K562 (cell line): ENCODE data around the gene ENKUR.
A peak's percentile ranks its signal among the peaks of the same experiment; 100 is the strongest.

Source experiments
- CHD1 ChIP-seq: fragments of 200-600 bp; sonication (generic); IDR thresholded peaks from one replicate; pipeline ENCODE4 v1.6.1; 2012; ENCODE audit warnings: mild to moderate bottlenecking, moderate library complexity, low read length, inconsistent platforms
- FOXA1 ChIP-seq: fragments of 450-650 bp; IDR thresholded peaks from 2 replicates; pipeline ENCODE4 v1.6.1; 2016; ENCODE audit warnings: mild to moderate bottlenecking, borderline replicate concordance
- IRF2 ChIP-seq: sonication (generic); formaldehyde crosslinking; IDR thresholded peaks from 2 replicates; pipeline ENCODE4 v1.8.1; 2022; ENCODE audit warnings: mild to moderate bottlenecking, missing genetic modification reagents
- KLF16 ChIP-seq: IDR thresholded peaks from 2 replicates; pipeline ENCODE4 v1.6.1; 2016; ENCODE audit warnings: antibody characterized with exemption
- MBD2 ChIP-seq: sonication (generic); IDR thresholded peaks from 2 replicates; pipeline ENCODE4 v1.6.1; 2016; ENCODE audit warnings: low read depth, borderline replicate concordance
- MYC ChIP-seq, 2 experiments: fragments of 250-450 bp in 1 of 2; sonication (Bioruptor Pico) in 1 of 2; IDR thresholded peaks; 2 replicates each; pipeline versions ENCODE4 v1.5.1 to v1.6.1; 2012 to 2021; ENCODE audit warnings: low read depth in 2 of 2, borderline replicate concordance in 1 of 2, improper control_type of control experiment in 1 of 2, low read length in 1 of 2, mild to moderate bottlenecking in 1 of 2, moderate library complexity in 1 of 2
- PREB ChIP-seq: sonication (generic); formaldehyde crosslinking; IDR thresholded peaks from 2 replicates; pipeline ENCODE4 v1.8.1; 2023; ENCODE audit warnings: mild to moderate bottlenecking, missing genetic modification reagents
- SMAD1 ChIP-seq: fragments of 150-350 bp; IDR thresholded peaks from 2 replicates; pipeline ENCODE4 v1.6.1; 2014; ENCODE audit warnings: low read length, low read depth; ENCODE audit not compliant: partially characterized antibody
- SMARCA4 ChIP-seq: fragments of 450-650 bp; IDR thresholded peaks from 2 replicates; pipeline ENCODE4 v1.6.1; 2016
- TOE1 ChIP-seq, 2 experiments: fragments of 450-650 bp in 1 of 2; sonication (generic) in 1 of 2; formaldehyde crosslinking in 1 of 2; IDR thresholded peaks; 2 replicates each; pipeline versions ENCODE4 v1.7.1 to v1.8.0; 2016 to 2022; ENCODE audit warnings: borderline replicate concordance in 2 of 2, mild to moderate bottlenecking in 2 of 2, antibody characterized with exemption in 1 of 2, inconsistent platforms in 1 of 2, low read depth in 1 of 2, missing genetic modification reagents in 1 of 2, moderate library complexity in 1 of 2
- ZNF551 ChIP-seq: fragments of 250-450 bp; sonication (Bioruptor Pico); IDR thresholded peaks from 2 replicates; pipeline ENCODE4 v1.5.0; 2021; ENCODE audit warnings: mild to moderate bottlenecking, moderate library complexity
- TF ChIP-seq, protein P1 (sequence below): sonication (generic); formaldehyde crosslinking; IDR thresholded peaks from 2 replicates; pipeline ENCODE4 v1.8.0; 2022; ENCODE audit warnings: mild to moderate bottlenecking, missing genetic modification reagents
- TF ChIP-seq, protein P2 (sequence below), 3 experiments: fragments of 200-800 bp in 1 of 3; sonication (Bioruptor generic) in 1 of 3; sonication (generic) in 1 of 3; formaldehyde crosslinking in 1 of 3; IDR thresholded peaks; 2 replicates each; pipeline versions ENCODE4 v1.6.1 to v1.8.0; 2016 to 2022; ENCODE audit warnings: mild to moderate bottlenecking in 2 of 3, missing compliant biosample characterization in 2 of 3, missing genetic modification characterization in 2 of 3, missing genetic modification reagents in 1 of 3
- TF ChIP-seq, protein P3 (sequence below): fragments of 250-450 bp; sonication (Bioruptor Pico); IDR thresholded peaks from 2 replicates; pipeline ENCODE4 v1.4.0; 2020; ENCODE audit warnings: mild to moderate bottlenecking, moderate library complexity, borderline replicate concordance

DNA sequence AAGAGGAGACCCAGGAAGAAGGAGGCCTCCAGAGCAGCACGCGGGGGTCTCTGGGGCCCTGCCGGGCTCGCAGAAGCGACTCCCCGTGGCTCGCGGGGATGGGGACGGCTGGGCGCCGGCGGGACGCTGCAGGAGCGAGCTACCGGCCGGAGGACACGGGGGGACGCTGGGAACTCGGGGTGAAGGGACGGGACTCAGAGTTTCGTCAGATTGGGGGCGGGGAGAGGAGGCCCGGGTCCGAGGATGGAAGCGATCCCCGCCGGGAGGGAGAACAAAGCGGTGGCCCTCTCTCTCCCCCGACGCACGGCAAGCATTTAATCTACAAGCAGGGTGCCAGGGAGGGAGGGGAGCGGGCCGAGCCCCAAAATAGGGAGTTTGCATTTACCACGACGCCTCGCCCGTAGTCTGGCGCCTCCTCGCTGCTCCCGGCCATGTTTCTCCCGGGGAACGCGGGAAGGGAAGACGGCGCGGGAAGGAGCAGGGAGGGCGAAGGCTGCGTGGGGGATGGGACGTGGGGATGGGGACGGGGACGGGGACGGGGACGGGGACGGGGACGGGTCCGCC lies 63.7 kb downstream of the ENKUR start, which contains the start of gene PRTFDC1:
- TF ChIP-seq, protein P1, sequence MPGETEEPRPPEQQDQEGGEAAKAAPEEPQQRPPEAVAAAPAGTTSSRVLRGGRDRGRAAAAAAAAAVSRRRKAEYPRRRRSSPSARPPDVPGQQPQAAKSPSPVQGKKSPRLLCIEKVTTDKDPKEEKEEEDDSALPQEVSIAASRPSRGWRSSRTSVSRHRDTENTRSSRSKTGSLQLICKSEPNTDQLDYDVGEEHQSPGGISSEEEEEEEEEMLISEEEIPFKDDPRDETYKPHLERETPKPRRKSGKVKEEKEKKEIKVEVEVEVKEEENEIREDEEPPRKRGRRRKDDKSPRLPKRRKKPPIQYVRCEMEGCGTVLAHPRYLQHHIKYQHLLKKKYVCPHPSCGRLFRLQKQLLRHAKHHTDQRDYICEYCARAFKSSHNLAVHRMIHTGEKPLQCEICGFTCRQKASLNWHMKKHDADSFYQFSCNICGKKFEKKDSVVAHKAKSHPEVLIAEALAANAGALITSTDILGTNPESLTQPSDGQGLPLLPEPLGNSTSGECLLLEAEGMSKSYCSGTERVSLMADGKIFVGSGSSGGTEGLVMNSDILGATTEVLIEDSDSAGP (CRISPR knock-in tag) = no peak
- TF ChIP-seq CHD1 (no peak), MYC (IDR thresholded peaks at IDR 0.05; ENCODE audit: low read depth, low read length) (no peak), MYC (CRISPR knock-in tag; IDR thresholded peaks at IDR 0.05; ENCODE audit: borderline replicate concordance, low read depth) (no peak; the same call in 1 of the 2 replicates), KLF16 (no peak), MBD2 (0 out of 2 replicates have a peak, but pooled peaks have one; percentile 16), ZNF551 (CRISPR knock-in tag) (no peak), IRF2 (CRISPR knock-in tag) (no peak), SMARCA4 (no peak), FOXA1 (no peak), TOE1 (IDR thresholded peaks at IDR 0.05; ENCODE audit: borderline replicate concordance) (no peak), TOE1 (CRISPR knock-in tag; IDR thresholded peaks at IDR 0.05; ENCODE audit: borderline replicate concordance, low read depth) (no peak), SMAD1 (no peak), PREB (no peak)
- TF ChIP-seq, protein P2, sequence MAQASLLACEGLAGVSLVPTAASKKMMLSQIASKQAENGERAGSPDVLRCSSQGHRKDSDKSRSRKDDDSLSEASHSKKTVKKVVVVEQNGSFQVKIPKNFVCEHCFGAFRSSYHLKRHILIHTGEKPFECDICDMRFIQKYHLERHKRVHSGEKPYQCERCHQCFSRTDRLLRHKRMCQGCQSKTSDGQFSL (CRISPR knock-in tag; IDR thresholded peaks at IDR 0.05) = no peak
- TF ChIP-seq, protein P2 (tag; IDR thresholded peaks at IDR 0.05) = no peak
- TF ChIP-seq, protein P3, sequence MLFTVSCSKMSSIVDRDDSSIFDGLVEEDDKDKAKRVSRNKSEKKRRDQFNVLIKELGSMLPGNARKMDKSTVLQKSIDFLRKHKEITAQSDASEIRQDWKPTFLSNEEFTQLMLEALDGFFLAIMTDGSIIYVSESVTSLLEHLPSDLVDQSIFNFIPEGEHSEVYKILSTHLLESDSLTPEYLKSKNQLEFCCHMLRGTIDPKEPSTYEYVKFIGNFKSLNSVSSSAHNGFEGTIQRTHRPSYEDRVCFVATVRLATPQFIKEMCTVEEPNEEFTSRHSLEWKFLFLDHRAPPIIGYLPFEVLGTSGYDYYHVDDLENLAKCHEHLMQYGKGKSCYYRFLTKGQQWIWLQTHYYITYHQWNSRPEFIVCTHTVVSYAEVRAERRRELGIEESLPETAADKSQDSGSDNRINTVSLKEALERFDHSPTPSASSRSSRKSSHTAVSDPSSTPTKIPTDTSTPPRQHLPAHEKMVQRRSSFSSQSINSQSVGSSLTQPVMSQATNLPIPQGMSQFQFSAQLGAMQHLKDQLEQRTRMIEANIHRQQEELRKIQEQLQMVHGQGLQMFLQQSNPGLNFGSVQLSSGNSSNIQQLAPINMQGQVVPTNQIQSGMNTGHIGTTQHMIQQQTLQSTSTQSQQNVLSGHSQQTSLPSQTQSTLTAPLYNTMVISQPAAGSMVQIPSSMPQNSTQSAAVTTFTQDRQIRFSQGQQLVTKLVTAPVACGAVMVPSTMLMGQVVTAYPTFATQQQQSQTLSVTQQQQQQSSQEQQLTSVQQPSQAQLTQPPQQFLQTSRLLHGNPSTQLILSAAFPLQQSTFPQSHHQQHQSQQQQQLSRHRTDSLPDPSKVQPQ (CRISPR knock-in tag) = no peak
